T-helper 1 cell (primary cell): Measurements from ENCODE around the gene PHACTR3.
A peak's percentile ranks its signal among the peaks of the same experiment; 100 is the strongest.

ENCODE experiments used
- DNase-seq, 5 donors: peaks; one replicate each; pipeline ENCODE4 v3.0.0-alpha.2; 2012 to 2020

Gene PHACTR3

DNA sequence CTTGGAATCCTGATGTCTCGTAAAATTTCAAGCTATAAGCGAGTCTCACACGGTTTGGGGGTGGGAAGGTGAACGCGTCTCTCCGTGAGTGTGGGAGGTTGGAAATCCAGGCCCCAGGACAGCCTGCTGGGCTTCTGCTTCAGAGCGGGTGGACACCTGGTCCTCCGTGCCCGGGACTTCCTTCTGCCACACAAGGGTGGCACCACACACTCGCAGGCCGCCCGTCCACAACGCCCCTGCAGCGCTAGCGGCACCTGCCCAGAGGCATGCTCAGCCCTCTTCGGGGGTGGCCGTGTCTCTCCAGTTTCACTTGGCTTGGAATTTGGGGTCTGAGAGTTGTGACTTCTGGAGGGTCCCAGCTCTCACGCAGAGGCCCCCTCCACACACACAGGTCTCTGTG, 151.9 kb downstream of the PHACTR3 start:
- no peak for DNase-seq

DNA sequence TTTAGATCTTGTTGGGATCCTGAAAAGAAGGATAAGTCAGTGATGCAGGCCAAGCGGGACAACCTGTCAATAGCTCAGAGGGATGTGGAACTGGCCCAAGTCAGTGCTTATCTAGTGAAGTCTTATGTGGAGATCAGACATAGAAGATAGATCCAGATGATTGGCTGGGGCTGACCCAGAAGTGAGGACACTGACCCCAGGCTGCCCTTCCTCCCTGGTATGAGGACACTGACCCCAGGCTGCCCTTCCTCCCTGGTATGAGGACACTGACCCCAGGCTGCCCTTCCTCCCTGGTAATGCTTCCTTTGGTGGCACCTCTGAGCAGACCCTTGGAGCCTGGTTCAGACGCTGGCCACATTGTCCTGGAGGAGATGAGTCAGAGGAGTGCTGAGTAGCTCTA, 159.7 kb downstream of the PHACTR3 start:
- no peak for DNase-seq

DNA sequence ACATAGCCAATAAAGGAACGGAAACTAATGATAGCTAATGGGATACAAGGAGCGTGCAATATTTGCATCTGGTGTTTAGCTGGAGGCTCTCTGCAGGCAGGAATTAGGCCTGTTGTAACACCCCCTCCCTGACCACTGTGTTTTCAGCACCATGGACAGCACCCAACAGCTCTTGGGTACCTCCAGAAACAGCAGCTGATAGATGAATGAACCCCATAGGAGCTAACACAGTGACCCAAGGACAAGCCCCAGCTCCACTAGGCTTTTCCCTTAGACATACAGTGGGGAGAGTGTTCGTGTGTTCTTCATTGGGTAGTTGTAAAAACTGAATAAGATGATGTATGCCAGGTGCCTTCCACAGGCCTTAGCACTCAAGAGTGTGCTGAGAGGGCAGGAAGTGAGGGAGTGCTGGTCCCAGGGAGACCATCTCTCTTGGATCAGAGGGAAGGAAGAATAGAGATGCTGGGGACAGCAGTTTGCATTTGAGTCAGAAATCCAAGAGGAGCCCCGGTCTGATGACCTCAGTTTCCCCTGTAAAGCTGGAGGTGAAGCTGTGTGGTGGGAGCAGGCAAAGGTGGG, 161.3 kb downstream of the PHACTR3 start:
- DNase-seq = peak in 2 of 5 donors; percentile 7 to 13

DNA sequence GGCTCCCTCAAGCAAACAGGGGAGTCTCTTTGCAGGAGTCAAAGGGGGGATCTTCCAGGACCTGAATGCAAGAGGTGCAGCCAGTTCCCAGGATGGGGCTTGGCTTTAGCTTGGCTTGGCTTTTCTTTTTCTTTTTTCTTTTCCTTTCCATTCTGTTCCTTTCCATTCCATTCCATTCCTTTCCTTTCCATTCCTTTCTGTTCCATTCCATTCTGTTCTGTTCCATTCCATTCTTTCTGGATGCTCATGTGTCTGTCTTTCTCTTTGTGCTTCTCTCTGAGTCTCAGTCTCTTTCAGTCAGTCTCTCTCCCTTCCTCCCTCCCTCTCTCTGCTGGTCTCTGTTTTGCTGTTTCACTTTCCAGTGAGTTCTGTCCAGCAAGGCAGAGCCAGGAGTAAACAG, 163.3 kb downstream of the PHACTR3 start:
- no peak for DNase-seq

DNA sequence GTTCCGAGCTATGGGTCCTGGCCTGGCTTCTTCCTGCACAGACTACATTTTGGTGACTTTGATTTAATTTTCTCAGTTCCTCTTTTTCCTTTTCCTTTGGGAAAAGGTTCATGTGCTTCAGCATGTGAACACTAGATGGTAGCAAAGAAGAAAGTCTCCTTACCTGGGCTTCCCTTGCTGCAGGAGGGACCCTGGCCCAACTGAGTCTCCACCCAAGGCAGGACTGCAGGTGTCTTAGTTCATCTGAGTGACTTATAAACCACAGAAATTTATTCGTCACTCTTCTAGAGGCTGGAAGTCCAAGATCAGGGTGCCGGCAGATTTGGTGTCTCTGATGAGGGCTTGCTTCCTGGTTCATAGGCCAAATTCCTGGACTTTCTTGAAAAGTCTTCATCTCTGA, 165.9 kb downstream of the PHACTR3 start:
- DNase-seq = no peak

DNA sequence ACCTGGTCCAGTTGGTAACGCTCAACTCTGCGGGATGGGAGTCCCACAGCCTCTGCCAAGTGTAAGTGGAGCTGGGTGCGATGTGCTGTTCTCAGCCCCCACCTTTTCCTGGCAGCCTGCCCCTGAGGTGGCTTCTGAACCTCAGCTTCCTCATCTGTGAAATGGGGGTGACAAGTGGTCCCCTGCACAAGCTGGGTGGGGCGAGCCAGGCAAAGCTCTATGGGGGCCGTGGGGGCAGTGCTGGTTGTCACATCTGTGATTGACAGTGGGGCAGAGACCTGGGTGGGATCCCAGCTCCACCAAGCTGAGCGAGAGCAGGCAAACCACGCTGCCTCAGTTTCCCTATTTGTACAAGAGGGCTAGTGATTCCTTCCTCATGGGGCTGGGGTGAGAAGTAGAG, 166.5 kb downstream of the PHACTR3 start:
- no peak for DNase-seq

DNA sequence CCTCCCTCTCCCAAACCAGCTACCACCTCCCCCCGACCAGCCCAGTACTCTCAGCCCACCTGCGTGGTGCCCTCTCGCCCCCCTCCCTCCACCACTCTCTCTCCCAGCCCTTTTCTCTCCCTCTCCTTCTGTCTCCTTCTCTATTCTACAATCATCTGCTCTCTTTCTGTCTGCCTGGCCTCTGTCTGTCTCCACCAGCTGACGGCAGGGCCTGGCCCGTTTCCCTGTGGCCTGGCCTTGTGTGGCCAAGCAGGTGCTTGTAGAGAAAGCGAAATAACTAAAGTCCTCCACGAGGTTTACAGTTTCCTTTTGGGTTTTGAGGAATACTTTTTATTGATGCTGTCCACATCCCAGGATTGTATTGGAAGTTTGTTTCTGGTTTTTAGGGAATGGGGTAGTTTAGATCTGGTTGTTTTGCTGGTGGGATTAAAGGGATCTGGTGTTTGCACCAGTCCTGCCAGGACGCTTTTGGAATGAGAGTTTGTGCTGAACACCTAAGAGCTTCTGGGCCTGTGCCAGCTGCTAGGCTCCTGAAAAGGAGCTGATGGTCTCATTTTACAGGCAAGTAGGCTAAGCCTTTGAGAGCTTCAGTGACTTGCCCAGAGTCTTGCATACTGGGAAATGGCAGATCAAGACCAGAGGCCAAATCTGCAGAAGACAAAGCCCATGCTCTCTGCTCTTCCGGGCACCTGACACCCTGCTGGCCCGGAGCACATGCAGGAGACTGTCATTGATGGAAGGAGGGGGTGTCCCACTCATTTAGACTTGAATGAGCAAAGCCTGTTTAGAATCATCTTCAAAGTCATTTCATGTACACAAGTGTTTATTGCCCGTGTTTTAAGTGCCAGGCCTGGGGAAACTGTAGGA, 167.4 kb downstream of the PHACTR3 start:
- no peak for DNase-seq

DNA sequence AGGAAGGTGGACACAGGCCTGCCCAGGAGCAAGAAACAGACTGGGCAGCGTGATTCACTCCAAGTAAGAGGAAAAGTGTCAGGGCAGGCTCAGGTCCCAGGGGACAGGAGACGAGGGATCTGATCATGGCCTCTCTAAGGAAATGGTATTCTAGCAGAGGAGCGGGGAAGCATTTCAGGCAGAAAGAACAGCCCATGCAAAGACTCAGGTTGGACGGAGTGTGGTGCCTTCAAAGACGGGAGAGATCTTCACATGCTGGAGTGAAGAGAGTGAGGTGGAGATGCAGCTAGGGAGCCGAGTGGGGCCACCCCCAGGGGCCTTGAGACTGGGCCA, 168.0 kb downstream of the PHACTR3 start:
- no peak for DNase-seq

DNA sequence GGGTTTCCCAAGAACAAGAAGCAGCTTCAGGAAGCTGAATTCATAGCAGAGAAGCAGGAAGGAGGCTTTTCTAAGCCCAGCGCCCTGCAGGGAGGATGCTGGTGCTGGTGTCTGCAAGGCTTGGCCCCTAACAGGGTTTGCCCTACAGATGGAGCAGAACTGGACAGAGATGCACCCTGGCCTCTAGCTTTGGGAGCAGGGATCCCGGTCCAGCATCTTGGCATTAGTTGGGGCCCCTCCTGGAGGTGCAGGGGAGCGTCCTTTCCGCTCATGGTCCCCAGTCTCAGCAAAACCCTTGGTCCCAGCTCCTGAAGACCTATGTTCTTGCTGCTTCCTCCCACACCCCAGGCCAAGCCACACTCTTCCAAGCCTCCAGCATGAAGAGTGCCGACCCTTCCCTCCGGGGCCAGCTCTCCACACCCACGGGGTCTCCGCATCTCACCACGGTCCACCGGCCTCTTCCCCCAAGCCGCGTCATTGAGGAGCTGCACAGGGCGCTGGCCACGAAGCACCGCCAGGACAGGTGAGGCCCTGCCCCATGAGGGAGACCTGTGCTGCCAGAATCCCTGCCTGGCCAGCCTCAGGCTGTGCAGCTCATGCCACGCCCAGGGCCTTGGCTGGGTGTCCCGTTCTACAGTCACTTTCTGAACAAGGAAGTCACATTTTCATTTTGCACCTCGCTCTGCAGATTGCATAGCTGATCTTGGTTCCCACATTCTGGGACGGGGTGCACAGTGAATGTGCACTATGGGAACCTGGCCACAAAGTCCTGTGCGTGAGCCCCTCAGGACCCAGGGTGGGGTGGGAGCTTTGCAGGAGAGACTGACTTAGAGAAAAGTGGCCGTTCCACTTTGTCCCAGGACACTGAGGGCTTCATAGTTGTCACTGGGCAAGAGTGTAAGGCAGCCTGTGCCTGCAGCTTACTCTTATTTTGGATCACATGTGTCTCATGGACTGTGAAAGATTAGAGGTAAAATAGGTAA, 168.9 kb downstream of the PHACTR3 start:
- DNase-seq = no peak

DNA sequence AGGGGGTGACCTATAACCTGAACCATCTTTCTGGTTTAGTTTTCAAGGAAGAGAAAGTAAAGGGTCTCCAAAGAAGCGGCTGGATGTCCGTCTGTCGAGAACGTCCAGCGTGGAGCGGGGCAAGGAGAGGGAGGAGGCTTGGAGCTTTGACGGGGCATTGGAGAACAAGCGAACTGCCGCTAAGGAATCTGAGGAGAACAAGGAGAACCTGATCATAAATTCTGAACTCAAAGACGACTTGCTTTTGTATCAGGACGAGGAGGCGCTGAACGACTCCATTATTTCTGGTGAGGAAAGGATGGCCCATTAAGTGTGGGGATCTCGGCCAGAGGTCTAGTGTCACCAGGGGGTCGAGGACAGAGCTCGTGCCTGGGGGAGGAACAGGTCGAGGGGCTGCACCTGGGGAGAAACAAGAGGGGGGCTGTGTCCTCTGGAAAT, 169.9 kb downstream of the PHACTR3 start:
- DNase-seq = no peak

DNA sequence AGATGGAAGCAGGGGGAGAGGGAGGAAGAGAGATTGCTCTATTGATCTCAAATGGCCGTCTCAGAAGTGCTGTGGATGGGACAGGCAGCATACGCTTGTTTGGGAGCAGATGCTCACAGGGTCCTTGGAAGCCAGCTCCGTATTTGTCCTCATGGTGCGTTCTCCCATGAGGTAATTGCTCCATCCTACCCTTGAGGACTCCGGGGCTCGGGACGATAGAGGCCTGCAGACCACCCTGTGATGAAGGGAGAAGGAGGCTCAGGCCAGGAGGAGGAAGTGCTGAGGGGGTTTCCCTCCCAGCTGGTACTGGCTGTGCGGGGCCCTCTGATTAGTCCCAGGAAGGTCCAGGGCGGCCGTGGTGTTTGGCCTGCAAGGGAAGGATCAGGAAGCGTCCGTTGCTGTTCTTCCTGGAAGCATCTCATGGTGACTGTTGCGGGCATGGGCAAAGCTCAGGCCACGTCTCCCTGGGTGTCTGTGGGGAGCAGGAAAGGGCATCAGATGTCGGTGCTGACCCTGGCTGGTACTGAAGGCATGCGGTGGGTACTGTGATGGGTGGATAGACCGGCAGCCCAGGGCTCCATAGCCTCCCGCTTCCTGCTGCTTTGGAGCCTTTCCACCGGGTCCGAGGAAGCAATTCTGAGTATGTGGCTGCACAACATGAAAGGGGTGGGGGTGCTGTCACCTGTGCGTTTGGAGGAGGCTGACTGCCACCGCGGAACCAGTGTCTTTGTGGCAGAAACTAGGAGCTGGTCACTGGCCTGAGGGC, 170.8 kb downstream of the PHACTR3 start:
- no peak for DNase-seq

DNA sequence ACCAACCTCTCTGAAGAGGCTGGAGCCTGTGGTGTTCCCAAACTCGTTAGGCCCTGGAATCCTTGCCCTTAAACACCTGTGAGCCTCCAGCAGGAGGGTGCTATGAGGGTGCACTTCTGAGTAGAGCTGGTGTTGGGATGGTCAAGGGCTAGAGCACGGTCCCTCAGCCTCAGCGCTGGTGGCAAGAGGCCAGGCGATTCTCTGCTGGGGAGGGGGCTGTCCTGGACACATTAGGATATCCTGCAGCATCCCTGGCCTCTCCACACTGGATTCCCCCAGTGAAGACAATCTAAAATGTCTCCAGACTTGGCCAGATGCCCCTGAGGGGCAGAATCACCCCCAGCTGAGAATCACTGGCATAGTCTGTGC, 171.3 kb downstream of the PHACTR3 start:
- DNase-seq = no peak

DNA sequence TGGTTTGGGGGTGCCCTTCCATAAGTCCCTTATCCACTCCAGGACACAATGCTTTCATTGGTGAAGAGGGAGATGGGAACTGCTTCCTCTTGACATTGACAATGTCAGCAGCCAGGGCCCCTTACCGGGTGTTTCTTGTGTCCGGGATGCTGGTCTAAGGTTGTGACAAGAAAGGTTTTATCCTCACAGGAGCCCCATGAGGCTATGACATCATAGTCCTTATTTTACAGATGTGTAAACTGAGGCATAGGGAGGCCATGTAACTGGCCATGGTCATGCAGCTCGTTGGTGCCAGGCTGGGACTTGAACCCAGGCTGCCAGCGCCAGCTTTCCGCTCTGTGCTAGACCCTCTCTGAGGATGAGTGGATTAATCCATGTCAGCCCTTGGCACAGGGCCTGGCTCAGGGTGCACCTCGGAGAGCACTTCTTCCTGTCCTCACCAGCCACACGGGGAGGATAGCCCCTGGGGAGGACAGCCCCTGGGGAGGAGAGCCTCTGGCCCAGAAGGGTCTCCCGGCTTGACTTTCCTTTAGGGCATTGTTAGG, 171.8 kb downstream of the PHACTR3 start:
- DNase-seq = no peak

DNA sequence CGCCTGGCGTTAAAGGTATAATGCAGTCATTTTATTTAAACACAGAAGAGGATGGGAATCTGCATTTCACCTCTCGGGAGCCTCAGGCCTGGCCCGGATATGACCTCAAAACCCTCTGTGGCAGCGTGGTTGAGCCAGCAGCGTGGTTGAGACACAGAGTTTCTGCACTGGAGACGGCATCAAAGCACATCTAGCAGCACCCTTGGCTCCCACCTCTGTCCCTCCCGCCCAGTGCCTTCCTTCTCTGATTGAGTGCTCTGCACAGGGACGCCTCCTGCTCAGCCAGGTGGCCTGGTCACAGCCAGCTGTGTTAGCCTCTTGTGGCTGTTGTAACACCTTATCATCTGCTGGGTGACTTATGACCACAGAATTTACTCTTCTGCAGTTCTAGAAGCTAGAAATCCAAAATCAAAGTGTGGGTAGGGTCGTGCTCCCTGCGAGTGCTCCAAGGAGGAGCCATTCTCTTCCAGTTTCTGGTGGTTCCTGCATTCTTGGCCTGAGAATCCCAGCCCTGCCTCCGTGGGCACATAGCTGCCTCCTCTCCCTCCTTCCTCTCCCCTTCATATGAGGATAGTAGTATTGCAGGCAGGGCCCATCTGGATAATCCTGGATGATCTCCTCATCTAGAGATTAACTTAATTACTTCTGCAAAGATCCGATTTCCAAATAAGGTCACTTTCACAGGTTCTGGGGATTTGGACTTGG, 172.4 kb downstream of the PHACTR3 start:
- DNase-seq = no peak

DNA sequence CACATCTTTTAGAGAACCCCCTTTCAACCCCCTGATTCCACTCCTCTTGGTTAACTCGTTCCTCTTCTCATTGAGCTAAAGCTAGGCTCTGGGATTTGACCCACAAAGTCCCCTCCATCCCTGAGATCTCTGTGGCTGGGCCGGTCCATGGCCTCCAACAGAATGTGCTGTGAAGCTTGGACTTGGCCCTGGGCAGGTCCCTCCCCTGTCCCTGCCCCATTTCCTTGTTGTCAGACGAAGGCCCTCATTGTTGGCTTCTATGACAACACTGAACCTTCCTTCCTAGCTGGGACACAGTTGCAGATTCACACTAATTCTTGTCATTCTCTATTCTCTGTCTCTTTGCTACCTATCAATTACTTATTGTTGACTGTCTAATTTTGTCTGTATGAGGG, 173.0 kb downstream of the PHACTR3 start:
- no peak for DNase-seq

DNA sequence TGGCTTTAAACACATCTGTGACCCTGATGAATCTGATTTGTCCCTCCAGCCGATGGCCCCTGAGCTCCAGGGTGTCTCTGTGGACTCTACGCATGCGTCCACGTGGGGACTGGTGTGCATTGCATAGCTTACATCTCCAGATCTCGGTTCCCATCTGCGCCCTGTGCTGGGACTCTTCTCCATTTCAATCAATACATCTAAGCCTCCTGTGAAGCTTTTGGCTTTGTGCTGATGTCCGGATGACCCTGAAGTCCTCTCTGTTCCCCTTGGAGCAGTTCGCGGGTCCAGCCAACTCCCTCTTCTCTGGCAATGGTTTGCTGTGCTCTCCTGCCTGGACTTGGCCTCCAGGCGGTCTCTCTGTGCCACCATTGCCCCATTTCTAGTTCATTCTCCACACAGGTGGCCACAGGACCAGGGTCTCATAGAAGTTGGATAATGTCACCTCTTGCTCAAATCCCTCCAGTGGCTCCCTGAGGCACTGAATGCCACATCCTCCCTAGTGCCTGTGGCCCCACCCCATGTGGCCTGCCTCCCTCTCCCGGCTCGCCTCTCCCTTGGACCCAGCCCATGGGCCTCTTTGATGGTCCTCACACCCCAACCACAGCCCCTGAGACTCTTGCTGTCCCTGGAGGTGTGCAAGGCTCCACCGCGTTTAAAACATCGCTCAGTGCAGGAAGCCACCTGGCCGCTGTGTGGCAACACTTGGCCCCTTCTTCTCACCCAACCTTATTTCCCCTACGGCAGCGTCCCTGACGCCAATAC, 173.7 kb downstream of the PHACTR3 start:
- no peak for DNase-seq

DNA sequence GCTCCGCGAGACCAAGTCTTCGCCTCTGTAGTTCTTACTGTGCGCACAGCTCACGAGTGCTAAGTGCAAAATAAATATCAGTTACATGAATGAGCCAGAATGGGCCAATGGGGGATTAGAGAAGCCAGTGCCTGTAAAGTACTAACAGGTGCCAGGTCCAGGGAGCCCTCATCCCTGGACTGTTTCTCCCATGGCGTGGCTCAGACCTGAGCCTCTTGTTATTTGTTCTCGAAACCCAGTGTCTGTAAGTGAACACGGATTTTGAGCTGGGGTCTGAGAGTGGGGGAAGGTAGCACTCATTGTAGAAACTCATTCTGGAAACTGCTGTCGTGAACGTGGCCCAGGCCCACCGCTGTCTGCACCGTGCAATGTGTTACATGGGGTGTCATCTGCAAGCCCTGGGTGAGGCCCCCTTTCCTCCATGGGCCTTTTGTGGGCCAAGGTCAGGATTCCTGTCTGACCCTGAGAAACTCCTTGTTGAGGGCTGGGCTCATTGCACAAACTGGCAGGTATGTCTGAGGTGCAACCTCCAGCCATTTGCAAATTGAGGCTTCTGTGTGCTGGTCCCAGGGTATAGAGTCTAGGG, 174.4 kb downstream of the PHACTR3 start:
- no peak for DNase-seq

DNA sequence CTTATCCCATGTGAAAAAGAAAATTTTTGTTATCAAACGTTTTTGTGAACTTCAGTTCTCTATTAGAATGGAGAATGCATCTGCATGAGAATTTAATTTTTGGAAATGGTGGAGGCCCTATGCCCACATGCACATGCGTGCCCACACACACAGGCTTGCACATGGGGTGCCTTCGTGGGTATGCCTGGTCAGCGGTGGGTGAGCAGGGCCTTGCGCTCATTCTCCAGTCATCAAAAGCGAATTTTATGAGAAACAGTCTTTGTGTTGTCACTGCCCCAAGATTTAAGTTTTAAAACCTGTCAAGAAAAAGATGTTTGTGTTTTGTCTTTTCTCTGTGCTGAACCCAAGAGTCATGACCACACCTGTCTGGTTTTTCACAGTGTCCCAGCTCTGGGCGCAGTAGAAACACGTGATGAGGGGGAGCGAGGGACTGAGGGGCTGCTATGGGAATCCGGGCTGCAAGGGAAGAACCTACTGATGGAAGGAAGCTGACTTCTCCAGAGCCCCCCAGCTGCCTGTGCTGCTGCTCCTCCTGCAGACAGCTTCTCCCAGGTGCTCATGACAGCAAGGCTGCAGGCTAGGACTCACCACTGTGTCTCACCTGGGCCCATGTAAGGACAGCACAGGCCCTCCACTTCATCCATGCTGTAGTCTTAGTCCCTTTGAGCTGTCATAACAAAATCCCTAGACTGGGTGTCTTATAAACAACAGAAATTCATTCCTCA, 175.5 kb downstream of the PHACTR3 start:
- DNase-seq = no peak

DNA sequence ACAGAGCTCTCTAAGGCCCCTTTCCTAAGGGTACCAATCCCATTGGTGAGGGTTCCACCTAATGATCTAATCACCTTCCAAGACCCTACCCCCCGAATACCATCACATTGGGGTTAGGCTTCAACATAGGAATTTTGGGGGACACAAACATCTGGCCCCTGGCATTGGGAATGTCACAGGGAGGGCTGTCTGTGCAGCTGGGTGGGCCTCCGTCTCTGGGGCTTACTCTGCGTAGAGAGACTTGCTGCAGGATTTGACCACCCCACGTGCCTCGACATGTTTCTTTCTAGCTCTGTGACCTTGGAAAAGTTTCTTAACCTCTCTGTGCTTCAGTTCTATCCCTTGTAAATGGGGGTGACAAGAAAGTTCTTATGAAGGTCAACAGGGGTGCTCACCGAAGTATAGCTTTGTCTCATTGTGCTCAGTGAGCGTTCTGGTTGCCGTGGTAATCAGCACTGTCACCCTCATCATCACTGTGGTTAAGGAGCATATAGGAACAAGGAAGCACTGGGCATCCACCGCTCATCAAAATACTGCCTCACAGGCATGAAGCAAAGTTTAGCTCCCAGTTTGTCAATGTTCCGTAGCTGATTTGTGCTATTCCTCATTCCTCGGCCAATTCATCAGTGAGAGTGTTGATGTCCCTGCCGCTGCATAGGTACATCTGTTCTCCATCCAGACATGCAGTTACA, 176.3 kb downstream of the PHACTR3 start:
- no peak for DNase-seq
